SKM-1 (cell line): ENCODE results near the gene FAM167B.

Experiments
- DNase-seq: peaks from one replicate; lab custom pipeline; 2025; ENCODE audit not compliant: unreplicated experiment; lab: John Stamatoyannopoulos, UW

FAM167B gene

GRCh38 chr1:32223683-32224082 lies 23.3 kb upstream of the FAM167B start:
- DNase-seq, result no peak

- no peak for DNase-seq
These were observed 22.7 kb upstream of the FAM167B start for GRCh38 chr1:32224285-32224684.

GRCh38 chr1:32228771-32229170 lies 18.3 kb upstream of the FAM167B start:
- DNase-seq, result no peak

GRCh38 chr1:32231843-32232432 lies 15.1 kb upstream of the FAM167B start:
- DNase-seq, result no peak

- DNase-seq, result no peak
These were observed 14.3 kb upstream of the FAM167B start for GRCh38 chr1:32232558-32233304.

- DNase-seq, result no peak
These were observed 12.2 kb upstream of the FAM167B start for GRCh38 chr1:32234792-32235191.

- DNase-seq, result no peak
These were observed 7.7 kb upstream of the FAM167B start for GRCh38 chr1:32239337-32239736.

GRCh38 chr1:32239790-32240139 lies 7.3 kb upstream of the FAM167B start:
- DNase-seq, result no peak

- no peak for DNase-seq
These were observed 6.7 kb upstream of the FAM167B start for GRCh38 chr1:32240140-32240951.

GRCh38 chr1:32241001-32241763 lies 5.8 kb upstream of the FAM167B start:
- no peak for DNase-seq

GRCh38 chr1:32242341-32242851 lies 4.6 kb upstream of the FAM167B start:
- DNase-seq, result no peak

GRCh38 chr1:32247452-32247851 lies 430 bp downstream of the FAM167B start:
- DNase-seq, result no peak

GRCh38 chr1:32247983-32248889 lies 1.2 kb downstream of the FAM167B start:
- DNase-seq, result peak; percentile 23

- peak; percentile 66 for DNase-seq
These were observed 3.0 kb downstream of the FAM167B start for GRCh38 chr1:32249831-32250525.

- no peak for DNase-seq
These were observed 4.1 kb downstream of the FAM167B start, which contains the start of gene LCK for GRCh38 chr1:32250893-32251716. Gene LCK, plus strand, starts transcription at chr1:32251265. Its CDS starts 23,065 bp downstream, at chr1:32274330.

- no peak for DNase-seq
These were observed 8.3 kb downstream of the FAM167B start for GRCh38 chr1:32255072-32256071.
